GM19240 (cell line): Measurements from ENCODE around the gene VSIG10L.

Source experiments
- DNase-seq: peaks from one replicate; pipeline ENCODE4 v3.0.0; 2011; ENCODE audit warnings: low spot score; ENCODE audit not compliant: insufficient read length

The VSIG10L gene

DNA sequence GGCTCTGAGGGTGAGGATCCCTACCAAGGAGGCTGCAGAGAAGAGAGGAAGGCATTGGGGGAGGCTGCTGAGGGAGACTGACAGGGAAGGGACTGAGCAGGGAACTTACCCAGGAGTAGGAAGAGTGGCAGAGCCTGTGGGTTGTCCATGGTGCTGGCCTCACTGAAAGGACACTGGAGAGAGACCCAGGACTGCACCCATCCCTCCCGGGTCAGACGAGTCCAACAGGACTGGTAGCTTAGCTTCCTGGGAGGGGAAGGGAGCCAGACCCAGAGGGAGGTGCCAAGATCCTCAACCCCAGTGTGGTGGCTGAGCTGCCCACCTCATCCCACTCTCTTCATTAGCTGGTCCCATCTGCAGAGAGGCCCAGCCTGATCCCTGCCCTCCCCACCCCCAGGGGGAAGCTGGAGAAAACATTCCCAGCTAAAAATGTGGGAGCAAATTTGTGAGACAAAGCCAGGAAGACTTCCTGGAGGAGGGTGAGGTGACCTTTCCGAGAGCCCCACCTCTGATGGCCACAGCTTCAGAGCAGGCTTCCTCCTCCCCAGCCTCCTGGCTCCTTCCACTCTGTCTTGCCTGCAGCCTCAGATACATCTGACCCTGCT is at the start of gene VSIG10L:
VSIG10L (minus strand) TSS at position 164 of the 605 bp plus-strand sequence; CDS start at position 149, 15 bp downstream.
- DNase-seq, result no peak

DNA sequence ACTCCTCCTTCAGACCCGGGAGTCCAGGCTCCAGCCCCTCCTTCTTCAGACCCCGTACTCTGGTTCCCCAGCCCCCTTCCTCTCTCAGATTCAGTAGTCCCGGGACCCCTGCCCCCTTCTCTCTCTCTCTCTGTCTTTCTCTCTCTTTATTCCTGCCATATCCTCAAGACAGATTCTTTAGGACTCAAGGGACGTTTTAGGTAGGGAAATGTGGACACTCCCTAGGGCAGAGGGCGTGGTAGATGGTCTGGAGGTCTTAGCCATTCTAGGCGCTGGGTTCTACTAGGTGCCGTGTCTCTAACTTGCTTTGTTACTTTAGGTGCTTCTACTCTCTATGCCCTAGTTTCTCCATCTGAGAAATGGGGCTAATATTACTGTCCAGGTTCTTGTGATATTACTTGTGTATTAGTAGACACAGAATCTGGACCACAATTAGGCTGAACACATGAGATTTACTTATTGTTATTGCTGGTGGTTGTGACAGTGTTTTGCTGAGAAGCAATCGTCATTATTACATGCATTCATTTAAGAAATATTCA is 49.2 kb upstream of the VSIG10L start:
- DNase-seq, result no peak

DNA sequence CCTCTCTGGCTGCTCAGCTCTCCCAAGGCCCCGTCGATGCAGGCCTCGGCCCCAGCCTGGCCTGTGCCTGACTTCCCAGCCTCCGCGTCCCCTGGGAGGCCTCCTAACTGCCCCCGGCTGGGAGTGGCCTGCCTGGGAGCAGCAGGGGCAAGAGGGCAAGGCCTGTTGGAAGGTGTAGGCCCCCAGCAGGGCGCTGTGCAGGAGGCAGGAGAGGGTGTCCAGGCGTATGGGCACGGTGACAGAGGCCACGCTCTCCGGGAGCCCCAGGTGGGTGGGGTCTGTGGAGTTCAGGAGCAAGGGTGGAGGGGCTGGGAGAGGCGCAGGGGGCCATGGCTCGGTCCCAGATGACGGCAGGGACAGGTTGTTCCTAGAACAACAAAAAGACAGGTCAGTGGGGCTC is 47.2 kb upstream of the VSIG10L start:
- DNase-seq, result no peak

DNA sequence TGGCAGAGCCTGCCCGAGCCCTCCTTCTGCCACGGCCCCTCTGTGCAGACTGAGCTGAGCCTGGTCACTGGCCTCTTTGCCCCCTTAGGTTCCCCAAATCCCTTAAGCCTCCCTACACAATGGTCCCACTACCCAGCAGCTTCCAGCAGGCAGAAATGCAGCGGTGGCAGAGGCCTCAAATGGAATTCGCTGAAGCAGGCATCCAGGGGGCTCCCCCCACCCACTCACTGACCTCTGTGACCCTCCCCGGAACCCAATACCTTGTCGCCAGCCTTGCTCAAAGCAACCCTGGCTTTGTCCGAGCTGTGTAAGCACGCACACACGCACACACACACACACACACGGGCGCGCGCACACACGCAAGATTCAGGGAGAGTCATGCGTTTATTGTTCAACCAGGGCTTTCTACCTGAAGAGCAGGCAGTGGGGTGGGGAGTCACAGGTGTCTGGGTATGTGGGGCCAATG is 46.0 kb upstream of the VSIG10L start, which contains the start of gene LIM2:
LIM2 (minus strand) TSS at position 51 of the 466 bp plus-strand sequence. CDS start 531 bp downstream, outside the sequence.
- DNase-seq, result no peak

DNA sequence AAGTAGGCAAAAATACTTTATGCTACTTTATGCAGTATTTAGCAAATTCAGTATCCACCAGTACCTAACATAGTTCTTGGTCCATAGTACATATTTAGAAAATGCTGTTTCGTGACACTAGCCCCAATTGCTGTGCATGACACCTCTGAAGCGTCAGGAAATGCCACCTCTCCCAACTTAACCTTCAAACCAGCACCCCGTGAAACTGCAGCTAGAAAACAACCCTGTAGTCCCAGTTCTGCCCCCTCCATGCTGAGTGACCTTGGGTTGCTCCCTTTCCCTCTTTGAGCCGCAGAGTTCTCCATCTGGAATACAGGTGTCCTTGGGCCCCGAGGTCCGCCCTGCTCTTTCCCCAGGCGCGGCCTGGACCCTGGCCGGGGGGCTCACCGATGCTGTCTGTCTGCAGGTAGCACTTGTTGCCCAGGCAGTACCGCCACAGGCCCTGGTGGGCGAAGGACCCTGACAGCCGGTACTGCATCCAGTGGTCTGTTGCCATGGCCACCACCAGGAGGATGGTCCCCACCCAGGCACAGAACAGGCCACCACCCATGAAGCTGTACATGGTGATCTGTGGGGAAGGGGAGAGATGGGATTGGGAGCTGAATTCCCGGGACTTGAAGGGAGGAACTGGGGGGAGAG is 45.1 kb upstream of the VSIG10L start:
- DNase-seq, result no peak

DNA sequence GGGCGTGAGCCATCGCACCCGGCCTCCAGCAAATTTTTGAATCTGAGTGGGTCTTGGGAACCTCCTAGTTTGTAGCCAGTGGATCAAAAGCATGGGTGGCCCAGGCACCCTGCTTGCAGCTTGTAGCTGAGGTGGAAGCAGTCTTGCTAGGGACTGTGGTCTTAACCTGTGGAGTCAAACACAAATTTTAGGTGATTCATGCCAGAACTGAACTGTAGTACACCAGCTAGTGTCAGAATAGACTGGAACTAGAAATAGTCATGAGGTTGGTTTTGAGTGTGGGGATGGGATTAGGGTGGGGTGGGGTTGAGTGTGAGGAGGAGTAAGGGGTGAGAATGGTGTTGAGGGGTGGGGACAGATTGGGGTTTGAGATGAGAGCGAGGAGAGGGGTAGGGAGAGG is 40.1 kb upstream of the VSIG10L start:
- no peak for DNase-seq

DNA sequence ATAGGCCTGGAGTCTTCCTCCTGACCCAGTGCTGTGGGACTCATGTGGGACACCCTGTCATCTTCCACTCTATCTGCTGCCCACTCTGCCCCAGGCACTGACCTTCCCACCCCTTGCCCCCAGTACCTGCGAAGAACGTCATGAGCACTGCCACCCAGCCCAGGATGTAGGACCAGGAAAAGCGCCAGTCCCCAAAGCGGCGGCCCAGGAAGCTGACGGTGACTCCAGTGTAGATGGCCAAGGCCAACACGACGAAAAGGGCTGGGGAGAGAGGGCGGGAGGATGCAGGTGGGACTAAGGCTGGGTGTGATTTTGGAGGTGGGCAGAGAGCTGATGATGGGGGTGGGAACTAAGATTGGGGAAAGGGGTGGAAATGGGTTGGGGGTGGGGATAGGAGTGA is 38.4 kb upstream of the VSIG10L start:
- no peak for DNase-seq

DNA sequence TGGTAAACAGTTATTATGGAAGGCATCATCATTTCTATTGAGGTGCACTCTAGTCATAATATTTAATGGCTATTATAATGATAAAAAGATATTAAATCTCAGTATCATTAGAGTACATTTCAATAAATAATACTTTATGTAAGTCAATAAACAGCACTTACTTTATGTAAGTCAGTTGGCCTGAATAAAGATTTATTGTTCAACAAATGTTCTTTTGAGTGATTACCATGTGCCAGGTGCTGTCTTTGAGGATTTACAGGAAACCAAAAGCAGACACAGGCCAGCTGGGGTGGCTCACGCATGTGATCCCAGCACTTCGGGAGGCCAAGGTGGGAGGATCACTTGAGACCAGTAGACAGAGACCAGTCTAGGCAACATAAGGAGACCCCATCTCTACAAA is 35.5 kb upstream of the VSIG10L start:
- no peak for DNase-seq

DNA sequence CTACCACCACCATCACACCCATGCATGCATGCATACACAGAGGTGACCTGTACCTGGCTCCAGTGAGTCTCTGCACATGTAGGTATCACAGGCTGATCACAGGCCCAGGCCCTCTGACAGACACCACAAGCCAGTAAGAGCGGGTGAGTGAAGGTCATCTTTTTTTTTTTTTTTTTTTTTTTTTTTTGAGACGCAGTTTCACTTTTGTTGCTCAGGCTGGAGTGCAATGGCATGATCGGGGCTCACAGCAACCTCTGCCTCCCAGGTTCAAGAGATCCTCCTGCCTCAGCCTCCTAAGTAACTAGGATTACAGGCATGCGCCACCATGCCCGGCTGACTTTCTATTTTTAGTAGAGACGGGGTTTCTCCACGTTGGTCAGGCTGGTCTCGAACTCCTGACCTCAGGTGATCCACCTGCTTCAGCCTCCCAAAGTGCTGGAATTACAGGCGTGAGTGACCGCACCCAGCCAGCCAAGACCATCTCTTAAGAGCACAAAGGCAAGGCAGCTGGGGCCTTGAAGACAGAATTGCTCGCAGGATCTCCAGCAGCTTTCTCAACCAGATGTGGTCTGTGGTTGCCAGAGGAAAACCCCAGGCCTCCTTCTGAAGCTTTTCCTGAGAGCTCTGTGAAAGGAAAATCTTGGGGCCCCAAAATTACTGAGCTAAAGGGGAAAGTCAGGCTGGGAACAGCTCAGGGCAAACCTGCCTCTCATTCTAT is 33.7 kb upstream of the VSIG10L start:
- peak; percentile 41 for DNase-seq

DNA sequence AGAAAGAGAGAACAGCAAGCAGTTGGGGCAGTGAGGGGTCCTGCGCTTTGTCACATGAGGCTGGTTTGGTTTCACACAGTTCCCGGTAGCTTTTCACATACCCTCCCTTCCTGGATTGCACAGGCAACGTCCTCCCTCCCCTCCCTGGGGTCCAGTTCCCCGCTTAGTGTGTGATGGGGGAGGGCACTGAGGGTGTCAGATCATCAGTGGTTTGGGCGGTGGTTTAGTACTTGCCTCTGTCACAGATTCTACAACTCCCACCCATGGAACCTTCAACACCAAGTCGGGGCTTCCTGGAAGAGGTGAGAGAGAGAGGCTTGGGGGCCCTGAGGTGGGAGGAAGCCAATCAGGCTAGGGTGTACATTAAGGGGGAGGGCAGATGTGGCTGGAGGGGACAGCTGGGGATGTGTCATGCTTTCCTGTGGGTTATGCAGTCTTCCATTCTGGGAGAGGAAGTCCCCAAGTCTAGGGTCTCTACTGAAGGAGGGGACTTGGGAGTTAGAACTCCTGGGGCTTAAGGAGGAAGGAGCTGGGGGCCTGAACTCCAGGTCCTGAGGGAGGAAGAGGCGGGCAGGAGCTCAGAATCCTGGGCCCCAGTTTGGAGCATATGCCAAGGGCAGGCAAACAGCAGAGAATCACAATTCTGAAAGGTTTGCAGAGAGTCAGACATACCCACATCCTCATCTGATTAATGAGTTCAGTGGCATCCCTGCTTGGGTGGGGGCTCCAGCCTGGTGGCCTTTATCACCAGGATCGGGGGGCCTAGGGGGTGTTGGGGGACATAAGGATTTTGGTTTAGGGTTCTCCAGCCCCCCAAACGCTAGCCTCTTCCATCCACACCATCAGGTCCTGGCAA is 30.9 kb upstream of the VSIG10L start, which contains the start of gene NKG7:
NKG7 (minus strand) TSS at position 6 of the 856 bp plus-strand sequence. CDS start 119 bp downstream, outside the sequence.
- peak; percentile 26 for DNase-seq

DNA sequence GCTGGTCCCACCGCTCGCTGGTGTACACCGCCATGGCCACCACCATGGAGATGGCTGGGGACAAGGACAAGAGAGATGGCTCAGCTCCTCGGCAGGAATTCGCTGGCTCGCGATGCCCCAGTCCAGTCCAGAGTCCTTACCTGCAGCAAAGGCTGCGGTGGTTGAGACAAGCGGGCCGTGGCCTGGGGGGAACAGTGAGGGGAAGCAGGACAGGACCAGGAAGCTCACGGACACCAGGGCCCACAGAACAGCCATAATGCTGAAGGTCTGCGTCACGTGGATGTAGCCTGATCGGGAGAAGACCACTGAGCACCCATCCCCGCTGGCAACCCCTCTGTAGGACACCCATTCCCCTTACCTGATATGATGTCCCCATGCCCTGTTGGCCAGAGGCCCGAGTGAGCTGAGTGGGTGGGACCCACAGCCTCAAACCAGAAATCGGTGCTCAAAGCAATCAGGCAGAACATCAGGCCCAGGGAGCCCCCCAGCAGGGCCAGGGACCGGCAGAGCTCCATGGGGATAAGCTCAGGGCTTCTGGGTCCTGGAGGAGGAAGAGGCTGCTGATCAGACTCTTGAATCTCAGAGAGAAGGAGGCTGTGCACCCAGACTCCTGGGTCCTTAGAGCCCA is 30.2 kb upstream of the VSIG10L start:
- DNase-seq, result no peak

DNA sequence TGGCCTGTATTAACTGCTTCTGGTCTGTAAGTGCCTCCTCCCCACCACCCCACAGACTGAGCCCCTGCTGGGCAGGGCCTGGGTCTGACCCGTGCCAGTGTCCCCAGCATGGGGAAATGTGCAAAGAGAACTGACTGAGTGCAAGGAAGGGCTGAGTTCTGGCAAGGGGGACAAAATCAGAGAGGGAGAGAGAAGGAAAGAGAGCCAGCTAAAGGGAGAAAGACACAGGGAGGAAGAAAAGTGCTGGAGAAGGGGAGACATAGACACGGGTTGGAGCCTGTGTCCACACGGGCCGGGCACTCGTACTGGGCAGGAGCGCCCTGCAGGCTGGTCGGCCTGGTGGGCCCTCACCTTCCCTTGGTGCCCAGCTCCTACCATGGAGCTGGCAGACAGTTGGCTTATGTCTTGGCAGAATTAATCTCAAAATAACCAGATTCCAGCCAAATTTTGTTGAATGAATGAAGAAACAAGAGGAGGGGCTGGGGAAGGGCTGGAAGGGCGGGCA is 29.3 kb upstream of the VSIG10L start:
- DNase-seq, result no peak

DNA sequence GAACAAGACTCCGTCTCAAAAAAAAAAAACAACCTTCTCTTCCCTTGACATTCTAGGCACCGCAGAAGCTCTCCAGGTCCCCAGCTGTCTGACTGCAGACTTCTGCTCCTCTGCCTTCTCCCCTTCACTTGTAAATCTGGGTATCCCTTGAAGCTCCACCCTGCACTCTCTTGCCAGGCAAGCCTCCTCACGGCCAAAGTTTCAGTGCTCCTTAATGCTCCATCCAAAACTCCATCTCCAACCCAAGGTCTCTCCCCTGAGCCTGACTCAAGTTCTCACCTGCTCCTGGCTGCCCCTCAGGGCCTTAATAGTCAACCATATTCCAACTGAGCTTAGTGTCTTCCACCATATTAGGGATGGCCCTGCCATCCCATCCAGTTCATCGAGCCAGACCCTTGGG is 28.3 kb upstream of the VSIG10L start:
- DNase-seq, result no peak

DNA sequence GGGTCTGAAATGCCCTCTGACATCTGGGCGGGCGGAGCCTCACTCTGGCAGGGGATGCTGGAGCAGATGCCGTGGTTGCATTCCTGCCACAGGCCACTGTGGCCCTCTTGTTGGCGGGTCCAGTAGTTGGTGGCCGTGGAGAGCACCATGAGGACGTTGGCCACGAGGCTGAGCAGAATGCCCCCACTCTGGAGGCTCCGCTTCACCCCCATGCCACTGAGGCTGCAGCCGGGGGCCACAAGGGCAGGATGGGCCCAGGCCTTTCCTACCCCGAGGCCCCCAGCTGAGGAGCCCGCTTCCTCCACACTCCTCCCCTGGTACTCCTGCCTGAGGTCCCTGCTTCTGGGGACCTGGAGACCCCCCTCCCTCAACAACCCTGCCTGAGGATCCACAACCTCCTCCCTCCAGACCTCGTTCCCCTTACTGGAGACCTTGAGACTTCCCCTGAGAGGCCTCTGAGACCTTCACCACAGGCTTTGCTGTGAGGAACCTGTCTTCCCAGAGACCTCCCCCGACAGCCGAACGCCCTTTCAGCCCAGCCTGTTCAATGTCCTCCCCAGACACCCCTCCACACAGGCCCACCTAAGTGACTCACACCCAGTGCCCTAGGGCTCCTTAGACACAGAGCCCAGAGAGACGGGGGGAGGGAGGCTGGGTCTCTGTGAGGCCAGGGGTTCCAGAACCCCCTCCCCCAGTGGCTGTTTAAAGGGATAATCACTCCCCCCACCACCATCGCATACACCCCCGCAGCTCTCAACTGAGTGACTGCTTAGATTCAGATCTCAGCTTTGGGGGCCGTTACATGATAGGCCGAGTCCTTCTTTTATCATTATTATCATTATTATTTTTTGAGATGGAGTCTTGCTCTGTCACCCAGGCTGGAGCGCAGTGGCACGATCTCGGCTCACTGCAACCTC is 26.7 kb upstream of the VSIG10L start, which contains the start of gene CLDND2:
CLDND2 (minus strand) TSS at position 638 of the 917 bp plus-strand sequence; CDS start at position 212, 426 bp downstream.
- DNase-seq, result no peak

DNA sequence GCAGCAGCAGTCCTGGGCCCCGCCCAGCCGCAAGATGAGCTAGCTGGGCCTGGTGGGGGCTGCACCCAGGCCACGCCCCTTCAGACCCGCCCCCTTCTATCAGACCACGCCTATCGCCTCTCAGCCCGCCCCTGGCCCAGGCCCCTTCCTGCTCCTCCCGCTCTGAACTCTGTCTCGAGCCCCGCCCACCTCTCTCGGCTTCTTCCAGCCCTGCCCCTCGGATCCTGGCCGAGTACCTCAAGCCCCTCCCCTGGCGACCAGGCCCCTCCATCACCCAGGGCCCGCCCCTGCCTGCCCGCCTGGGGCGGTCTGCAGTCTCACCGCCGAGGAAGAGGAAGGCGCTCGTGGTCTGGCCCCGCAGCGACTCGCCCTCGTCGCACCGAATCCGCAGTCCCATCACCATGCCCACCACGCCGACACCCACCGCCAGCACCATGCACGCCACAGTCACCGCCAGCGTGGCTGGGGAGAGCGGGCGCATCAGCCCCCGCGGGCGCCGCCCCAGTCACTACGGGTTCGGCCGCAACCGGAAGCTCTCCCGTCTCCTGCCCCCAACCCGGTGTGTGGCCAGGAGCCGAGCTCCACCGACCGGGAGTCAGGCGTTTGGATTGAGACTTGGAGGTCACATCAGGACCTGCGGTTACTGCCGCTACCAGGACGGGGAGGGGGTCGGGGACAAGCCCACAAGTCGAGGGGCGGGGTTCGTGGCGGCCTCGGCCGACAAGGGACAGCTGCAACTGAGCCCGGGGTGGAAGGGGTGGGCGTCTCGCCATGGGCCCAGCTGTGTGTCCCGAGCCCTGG is 25.8 kb upstream of the VSIG10L start:
- DNase-seq, result peak; percentile 87

DNA sequence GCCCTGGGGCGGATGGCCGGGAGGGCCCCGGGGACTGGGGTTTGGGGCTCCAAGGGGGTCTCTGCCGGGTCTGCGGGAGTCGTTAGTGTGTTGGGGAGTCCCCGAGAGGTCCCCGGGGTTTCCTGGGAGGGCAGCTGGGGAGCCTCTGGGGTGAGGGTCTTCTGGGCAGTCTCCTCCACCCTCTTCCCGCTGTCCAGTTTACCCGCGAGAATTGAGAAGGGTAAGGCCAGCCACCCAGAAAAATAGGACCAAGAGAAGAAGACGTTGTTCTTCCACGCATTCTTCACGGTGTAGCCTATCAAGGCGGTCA is 25.3 kb upstream of the VSIG10L start:
- DNase-seq, result no peak

DNA sequence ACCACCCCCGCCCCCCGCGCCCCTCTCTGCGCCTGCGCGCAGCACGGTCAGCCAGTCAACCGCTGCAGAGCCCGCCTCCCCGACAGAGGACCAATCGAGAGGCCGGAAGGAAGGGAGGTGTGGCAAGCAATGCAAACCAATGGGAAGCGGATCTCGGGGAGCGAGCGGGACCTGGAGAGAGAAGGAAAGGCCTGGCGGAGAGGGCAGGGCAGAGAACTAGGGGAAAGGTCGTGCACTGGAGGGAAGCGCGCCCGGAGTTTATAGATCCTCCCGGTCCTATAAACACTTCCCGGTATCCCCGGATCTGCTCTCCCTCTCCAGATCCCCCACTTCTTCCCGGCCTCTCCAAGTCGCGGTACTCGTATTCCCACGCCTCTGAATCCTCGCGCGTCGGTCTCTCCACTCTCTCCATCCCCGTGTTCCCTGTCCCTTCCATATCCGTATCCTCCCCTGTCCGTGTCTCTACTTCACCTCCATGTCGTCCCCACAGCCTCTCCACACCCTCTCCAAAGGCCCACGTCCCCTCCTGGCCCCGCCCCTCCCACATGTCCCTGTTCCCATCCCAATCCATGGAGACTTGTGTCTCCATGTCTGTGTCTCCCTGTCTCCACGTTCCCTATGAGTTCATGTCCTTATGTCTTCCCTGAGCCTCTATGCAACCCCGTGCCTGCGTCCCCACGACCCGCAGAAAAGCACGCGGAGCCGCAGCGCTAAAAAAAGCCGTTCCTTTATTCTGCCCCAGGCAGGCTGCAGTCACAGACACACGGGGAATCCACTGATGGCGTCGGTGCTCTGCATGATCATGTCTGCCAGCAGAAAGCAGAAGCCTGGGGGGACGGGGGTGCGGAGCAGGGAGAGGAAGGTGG is 24.7 kb upstream of the VSIG10L start:
- peak; percentile 90 for DNase-seq

DNA sequence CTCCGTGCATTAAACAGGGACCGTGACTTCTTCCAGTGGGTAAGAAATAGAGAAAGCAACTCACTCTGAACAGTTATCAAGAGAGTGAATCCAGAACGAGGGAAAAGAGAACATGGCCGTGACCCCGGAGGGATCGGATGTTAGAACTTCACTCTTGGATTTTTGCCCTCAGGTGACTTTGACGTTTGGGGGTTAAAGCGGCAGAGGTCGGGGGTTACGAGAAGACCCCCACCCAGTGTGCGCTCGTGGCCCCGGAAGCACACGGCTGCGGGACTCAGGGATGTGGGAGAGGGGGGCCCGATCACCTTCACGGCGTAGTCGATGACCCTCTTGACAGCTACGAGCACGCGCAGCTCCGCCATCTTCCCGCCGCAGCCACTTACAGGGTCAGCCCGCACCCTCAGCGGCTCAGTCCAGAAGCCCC is 24.0 kb upstream of the VSIG10L start, which contains the start of gene ETFB:
ETFB (minus strand) TSS at position 424 of the 424 bp plus-strand sequence; CDS start at position 362, 62 bp downstream.
- no peak for DNase-seq
